Measurements from ENCODE around the gene OSCP1. TPM values are rescaled to one million over a fixed set of nuclear protein-coding genes. Genes with fewer than 3 reads are reported as not detected.
A peak's percentile ranks its signal among the peaks of the same experiment; 100 is the strongest.
"Not testable (repeated sequence)": the region's sequence is repeated elsewhere in the genome, so short reads cannot be mapped to it uniquely, and the experiment has no call there.

OSCP1 gene, protein sequence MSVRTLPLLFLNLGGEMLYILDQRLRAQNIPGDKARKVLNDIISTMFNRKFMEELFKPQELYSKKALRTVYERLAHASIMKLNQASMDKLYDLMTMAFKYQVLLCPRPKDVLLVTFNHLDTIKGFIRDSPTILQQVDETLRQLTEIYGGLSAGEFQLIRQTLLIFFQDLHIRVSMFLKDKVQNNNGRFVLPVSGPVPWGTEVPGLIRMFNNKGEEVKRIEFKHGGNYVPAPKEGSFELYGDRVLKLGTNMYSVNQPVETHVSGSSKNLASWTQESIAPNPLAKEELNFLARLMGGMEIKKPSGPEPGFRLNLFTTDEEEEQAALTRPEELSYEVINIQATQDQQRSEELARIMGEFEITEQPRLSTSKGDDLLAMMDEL
- total RNA-seq: 10 to 100 TPM; 11.5 to 16.9 TPM

DNA sequence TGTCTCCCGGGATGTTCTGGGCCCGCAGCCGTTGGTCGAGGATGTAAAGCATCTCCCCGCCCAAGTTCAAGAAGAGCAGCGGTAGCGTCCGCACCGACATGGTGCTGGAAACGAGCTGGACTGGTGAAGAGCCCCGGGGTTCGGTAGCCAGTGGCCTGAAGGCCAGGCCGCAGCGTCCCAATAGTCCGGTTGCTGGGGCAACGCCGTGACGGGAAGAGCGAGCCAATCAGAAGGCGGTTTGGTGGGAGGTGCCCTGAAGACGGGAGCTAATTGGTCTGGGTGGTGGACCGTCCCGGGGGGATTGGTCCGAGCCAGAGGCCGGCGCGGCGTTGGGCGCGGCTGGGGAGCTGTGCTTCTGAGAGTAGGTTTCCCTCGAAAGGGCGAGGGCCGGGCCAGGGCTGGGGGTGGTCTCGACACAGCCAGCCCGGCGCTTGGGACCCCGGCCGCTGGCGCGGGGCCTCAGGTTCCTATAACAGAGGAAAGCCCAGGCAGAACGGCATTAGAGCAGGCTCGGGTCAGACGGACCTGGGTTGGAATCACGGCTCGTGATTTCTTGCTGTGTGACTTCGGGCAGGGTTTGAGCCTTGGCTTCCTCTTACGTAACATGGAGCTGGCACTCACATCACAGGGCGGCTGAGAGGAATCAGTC is at the start of gene OSCP1:
Gene OSCP1 (minus strand): TSS at position 182 of the 649 bp plus-strand sequence. CDS start 82 bp downstream, at position 100.
- H3K4me1 ChIP-seq (ENCODE audit: control insufficient read depth in 1 of 2, low read depth in 2 of 2): peaks cover 0 to 9% of the 10 kb centered on the region in 2 donors

DNA sequence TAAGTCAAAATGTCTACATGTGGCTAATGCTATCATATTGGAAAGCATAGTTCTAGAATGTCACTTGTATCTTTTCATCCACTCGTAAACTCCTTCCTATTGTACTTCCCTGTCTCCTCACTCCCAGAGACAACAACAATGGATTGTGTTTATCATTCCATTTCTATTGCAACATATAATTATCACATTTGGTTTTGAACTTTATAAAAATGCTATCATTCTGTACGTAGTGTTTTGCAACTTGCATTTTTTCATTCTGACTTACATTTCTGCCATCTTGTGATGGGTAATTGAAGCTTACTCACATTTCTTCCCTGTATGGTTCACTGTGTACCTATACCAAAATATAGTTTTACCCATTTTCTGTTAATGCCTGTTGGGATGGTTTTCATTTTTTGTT is 47.0 kb upstream of the OSCP1 start:
- Histone ChIP-seq H3K36me3 (no peaks in the 10 kb centered on the region), H3K27me3 (replicated peaks; ENCODE audit: insufficient read depth) (no peaks in the 10 kb centered on the region), H3K9me3 (no peaks in the 10 kb centered on the region), H3K4me3 (no peak overlapping the region), H3K27ac (no peak overlapping the region), H3K4me1 (ENCODE audit: control insufficient read depth in 1 of 2, low read depth in 2 of 2) (no peaks in the 10 kb centered on the region)
- TF ChIP-seq, protein P1, sequence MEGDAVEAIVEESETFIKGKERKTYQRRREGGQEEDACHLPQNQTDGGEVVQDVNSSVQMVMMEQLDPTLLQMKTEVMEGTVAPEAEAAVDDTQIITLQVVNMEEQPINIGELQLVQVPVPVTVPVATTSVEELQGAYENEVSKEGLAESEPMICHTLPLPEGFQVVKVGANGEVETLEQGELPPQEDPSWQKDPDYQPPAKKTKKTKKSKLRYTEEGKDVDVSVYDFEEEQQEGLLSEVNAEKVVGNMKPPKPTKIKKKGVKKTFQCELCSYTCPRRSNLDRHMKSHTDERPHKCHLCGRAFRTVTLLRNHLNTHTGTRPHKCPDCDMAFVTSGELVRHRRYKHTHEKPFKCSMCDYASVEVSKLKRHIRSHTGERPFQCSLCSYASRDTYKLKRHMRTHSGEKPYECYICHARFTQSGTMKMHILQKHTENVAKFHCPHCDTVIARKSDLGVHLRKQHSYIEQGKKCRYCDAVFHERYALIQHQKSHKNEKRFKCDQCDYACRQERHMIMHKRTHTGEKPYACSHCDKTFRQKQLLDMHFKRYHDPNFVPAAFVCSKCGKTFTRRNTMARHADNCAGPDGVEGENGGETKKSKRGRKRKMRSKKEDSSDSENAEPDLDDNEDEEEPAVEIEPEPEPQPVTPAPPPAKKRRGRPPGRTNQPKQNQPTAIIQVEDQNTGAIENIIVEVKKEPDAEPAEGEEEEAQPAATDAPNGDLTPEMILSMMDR (IDR thresholded peaks at IDR 0.05): no peak
- no peak for ATAC-seq (ENCODE audit: insufficient number of reproducible peaks, low FRiP score, low read depth)
- DNase-seq (ENCODE audit: low spot score): no peak

More for the DNA sequence above, at the start of gene OSCP1:
- ATAC-seq (ENCODE audit: insufficient number of reproducible peaks, low FRiP score, low read depth) (peak; percentile 97), DNase-seq (ENCODE audit: low spot score) (peak; percentile 91)
- Histone ChIP-seq H3K36me3 (no peaks in the 10 kb centered on the region), H3K27me3 (replicated peaks; ENCODE audit: insufficient read depth) (no peaks in the 10 kb centered on the region), H3K27ac (peak within 1 kb of the TSS; percentile 90), H3K4me3 (peak within 1 kb of the TSS; percentile 75), H3K9me3 (no peaks in the 10 kb centered on the region)
- TF ChIP-seq, protein P1 (IDR thresholded peaks at IDR 0.05): no peak

DNA sequence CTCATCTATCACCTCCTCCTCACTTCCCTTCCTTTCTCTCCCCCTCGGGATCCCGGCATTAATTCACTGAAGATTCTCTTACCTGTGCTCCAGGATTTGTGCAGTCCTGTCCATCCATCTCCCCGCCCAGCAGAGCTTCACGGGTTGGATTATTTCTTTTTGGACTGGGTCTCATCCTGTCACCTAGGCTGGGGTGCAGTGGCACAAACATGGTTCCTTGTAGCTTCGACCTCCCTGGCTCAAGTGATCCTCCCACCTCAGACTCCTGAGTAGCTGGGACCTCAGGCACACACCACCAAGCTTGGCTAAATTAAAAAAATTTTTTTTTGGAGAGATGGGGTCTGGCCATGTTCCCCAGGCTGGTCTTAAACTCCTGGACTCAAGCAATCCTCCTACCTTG is 44.7 kb upstream of the OSCP1 start:
- Histone ChIP-seq H3K4me1 (ENCODE audit: control insufficient read depth in 1 of 2, low read depth in 2 of 2) (no peaks in the 10 kb centered on the region), H3K4me3 (no peak overlapping the region), H3K27me3 (replicated peaks; ENCODE audit: insufficient read depth) (no peaks in the 10 kb centered on the region), H3K9me3 (no peaks in the 10 kb centered on the region), H3K27ac (no peak overlapping the region), H3K36me3 (no peaks in the 10 kb centered on the region)
- DNase-seq (ENCODE audit: low spot score) (no peak), ATAC-seq (ENCODE audit: insufficient number of reproducible peaks, low FRiP score, low read depth) (no peak)
- TF ChIP-seq, protein P1 (IDR thresholded peaks at IDR 0.05): no peak

DNA sequence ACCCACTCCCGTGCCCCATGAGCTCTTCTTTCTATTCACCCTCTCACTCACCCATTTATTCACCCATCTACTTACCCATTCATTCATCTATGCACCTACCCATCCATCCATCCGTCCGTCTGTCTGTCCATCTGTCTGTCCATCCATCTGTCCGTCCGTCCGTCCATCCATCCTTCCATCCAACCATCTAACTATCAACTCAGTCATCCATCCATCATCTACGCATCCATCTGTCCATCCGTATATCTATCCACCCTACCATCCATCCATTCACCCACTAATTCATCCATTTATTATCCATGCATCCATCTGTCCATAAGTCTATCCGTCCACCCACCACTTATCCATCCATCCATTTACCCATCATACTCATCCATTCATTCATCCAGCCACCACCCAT is 43.3 kb upstream of the OSCP1 start:
- Histone ChIP-seq H3K9me3 (no peaks in the 10 kb centered on the region), H3K36me3 (no peaks in the 10 kb centered on the region), H3K27me3 (replicated peaks; ENCODE audit: insufficient read depth) (no peaks in the 10 kb centered on the region), H3K4me1 (ENCODE audit: control insufficient read depth in 1 of 2, low read depth in 2 of 2) (no peaks in the 10 kb centered on the region), H3K27ac (no peak overlapping the region), H3K4me3 (no peak overlapping the region)
- TF ChIP-seq, protein P1 (IDR thresholded peaks at IDR 0.05): no peak
- DNase-seq (ENCODE audit: low spot score) (no peak), ATAC-seq (ENCODE audit: insufficient number of reproducible peaks, low FRiP score, low read depth) (no peak)

DNA sequence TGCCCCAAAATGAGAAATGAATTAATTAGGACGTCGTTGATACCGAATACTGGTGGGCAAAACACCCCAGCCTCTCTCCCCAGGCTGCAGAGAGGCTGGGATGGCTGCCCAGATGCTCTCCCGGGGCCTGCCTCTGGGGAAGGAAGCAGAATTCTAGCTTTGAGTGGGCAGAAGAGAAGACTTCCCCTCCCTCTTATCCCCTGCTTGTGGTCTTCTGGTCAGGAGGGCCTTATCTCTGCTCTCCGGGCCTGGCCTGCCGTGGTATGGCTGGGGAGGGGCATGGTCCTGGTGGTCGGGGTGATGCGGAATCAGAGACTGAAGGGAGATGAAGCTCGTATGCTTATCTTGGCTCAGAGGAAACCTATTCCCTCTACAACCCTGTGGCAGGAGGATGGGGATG is 42.2 kb upstream of the OSCP1 start:
- Histone ChIP-seq H3K9me3 (no peaks in the 10 kb centered on the region), H3K4me3 (no peak overlapping the region), H3K4me1 (ENCODE audit: control insufficient read depth in 1 of 2, low read depth in 2 of 2) (no peaks in the 10 kb centered on the region), H3K36me3 (no peaks in the 10 kb centered on the region), H3K27me3 (replicated peaks; ENCODE audit: insufficient read depth) (no peaks in the 10 kb centered on the region), H3K27ac (no peak overlapping the region)
- no peak for DNase-seq (ENCODE audit: low spot score)
- TF ChIP-seq, protein P1 (IDR thresholded peaks at IDR 0.05): no peak
- no peak for ATAC-seq (ENCODE audit: insufficient number of reproducible peaks, low FRiP score, low read depth)

DNA sequence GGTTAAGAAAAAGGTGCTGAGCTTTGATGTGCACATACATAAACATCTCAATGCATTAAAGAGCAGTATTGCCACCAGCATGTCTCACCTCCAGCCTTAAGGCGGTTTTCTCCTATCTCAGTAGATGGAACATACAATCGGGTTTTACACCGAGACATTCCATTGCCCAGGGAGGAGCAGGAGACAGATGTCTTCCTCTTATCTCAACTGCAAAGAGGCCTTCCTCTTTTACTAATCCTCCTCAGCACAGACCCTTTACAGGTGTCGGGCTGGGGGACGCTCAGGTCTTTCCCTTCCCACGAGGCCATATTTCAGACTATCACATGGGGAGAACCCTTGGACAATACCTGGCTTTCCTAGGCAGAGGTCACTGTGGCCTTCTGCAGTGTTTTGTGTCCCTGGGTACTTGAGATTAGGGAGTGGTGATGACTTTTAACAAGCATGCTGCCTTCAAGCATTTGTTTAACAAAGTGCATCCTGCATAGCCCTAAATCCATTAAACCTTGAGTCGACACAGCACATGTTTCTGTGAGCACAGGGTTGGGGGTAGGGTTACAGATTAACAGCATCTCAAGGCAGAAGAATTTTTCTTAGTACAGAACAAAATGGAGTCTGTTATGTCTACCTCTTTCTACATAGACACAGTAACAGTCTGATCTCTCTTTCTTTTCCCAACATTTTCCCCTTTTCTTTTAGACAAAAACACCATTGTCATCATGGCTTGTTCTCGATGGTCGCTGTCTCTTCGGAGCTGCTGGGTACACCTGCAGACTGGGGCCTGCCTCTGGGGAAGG is 39.2 kb upstream of the OSCP1 start:
- not testable (repeated sequence) for DNase-seq (ENCODE audit: low spot score); H3K4me3 ChIP-seq; H3K4me1 ChIP-seq (ENCODE audit: control insufficient read depth in 1 of 2, low read depth in 2 of 2); ATAC-seq (ENCODE audit: insufficient number of reproducible peaks, low FRiP score, low read depth); H3K9me3 ChIP-seq; H3K36me3 ChIP-seq; H3K27ac ChIP-seq; H3K27me3 ChIP-seq (replicated peaks; ENCODE audit: insufficient read depth)

Measured in thoracic aorta (tissue), 2 donors.